ENCODE data around the gene SOX6. TPM values are rescaled to one million over a fixed set of nuclear protein-coding genes. Genes with fewer than 3 reads are reported as not detected.
A peak's percentile ranks its signal among the peaks of the same experiment; 100 is the strongest.

The SOX6 gene
- total and polyA plus RNA-seq, 5 experiments from 2014 or later = 0.26 TPM; not detected in 4

DNA sequence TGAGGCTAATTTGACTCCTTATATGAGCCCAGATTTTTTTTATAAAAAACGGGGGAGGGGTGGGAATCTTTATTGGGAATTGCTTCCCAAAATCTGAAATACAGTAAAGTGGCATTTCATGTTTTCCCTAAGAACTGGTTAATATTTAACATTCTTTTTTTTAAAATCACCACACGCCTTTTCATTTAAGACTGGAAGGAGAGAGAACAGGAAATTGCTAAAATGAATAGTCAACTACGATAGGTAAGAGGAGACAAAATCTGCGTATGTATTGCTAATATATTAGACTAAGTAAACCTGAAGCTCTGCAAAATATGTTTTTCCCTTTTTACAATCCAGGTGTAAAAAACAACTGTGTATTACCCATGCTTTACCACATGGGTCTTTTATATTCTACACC lies 57.0 kb downstream of the SOX6 start:
- no peak for ATAC-seq
- no peaks in the 10 kb centered on the region for H3K27me3 Mint-ChIP-seq
- no peak for DNase-seq
- H3K27ac Mint-ChIP-seq = no peak overlapping the region
- peaks cover 0 to 19% (median 2%) of the 10 kb centered on the region in 9 donors for H3K9me3 Mint-ChIP-seq
- POLR2A ChIA-PET = no interaction called here
- H3K4me1 Mint-ChIP-seq = no peaks in the 10 kb centered on the region
- H3K36me3 Mint-ChIP-seq = no peaks in the 10 kb centered on the region
- H3K4me3 Mint-ChIP-seq = no peak overlapping the region

DNA sequence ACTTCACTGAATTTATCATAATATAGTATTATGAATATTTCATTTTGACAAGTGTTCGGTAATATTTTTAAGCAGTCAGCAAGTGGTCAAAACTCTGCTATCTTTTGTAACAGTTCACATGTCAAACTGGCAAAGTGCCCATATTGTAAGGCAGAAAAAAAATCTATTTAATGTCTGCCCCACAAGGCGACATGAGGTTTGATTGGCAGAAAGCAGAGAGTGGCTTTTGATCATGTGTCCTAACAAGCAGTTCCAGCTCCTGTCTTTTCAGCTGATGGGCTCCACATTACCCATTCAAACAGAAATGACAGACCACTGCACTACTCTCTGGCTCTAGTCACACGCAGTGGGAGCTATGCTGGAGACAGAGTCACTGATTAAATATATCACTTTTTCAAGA lies 59.0 kb downstream of the SOX6 start:
- Mint-ChIP-seq H3K27me3 (no peaks in the 10 kb centered on the region), H3K4me3 (no peak overlapping the region), H3K9me3 (peaks cover 0 to 9% (median 0%) of the 10 kb centered on the region in 9 donors), H3K27ac (no peak overlapping the region), H3K36me3 (no peaks in the 10 kb centered on the region), H3K4me1 (no peaks in the 10 kb centered on the region)
- POLR2A ChIA-PET = no interaction called here
- ATAC-seq (no peak), DNase-seq (no peak)

DNA sequence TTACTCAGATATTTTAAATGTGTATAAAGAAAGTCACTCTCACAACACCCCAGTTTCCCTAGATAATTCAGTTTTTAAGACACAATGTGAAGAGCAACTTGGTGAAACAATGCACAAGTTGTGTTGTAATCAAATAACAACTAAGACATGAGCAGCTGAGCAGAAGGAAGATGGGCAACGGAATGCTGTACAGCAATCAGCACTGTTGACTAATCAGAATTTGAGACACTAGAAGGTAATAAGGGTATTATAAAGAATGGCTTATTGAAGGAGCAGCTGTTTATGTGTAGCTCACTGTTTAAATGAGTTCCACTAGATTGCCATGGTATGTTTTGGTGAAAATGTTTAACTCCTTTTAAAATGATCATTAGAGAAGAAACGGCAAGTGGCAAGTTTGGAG lies 60.1 kb downstream of the SOX6 start:
- DNase-seq = no peak
- Mint-ChIP-seq H3K36me3 (no peaks in the 10 kb centered on the region), H3K4me3 (no peak overlapping the region), H3K27me3 (no peaks in the 10 kb centered on the region), H3K4me1 (no peaks in the 10 kb centered on the region), H3K27ac (no peak overlapping the region), H3K9me3 (peaks cover 0 to 4% (median 0%) of the 10 kb centered on the region in 9 donors)
- POLR2A ChIA-PET = no interaction called here
- no peak for ATAC-seq

GRCh38 chr11:16295592-16295991 lies 60.8 kb downstream of the SOX6 start:
- Mint-ChIP-seq H3K4me3 (no peak overlapping the region), H3K27me3 (no peaks in the 10 kb centered on the region), H3K36me3 (no peaks in the 10 kb centered on the region), H3K4me1 (no peaks in the 10 kb centered on the region), H3K27ac (no peak overlapping the region), H3K9me3 (peaks cover 0 to 4% (median 0%) of the 10 kb centered on the region in 9 donors)
- no peak for DNase-seq
- POLR2A ChIA-PET = no interaction called here
- no peak for ATAC-seq

DNA sequence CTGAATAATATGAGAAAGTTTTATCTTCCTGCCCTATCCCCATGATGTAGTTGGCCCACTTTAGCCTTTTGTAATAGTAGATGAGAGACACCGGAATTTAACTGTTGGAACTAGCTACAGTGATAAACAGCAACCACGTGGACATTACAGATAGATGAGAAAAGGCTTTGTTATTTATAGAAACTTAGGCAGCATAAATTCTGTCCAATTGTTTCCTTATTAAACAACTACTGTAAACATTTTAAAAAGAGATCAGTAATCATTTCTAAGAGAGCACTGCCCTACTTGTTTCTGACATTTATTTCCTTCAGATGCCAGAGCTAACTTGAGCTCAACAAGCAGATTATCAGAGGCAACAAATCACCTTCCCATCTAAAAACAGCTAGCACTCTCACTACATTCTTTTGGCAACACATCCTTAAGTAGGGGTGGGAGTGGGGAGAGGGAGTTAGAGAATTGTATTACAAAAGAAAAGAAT lies 63.1 kb downstream of the SOX6 start:
- ATAC-seq (no peak), DNase-seq (no peak)
- H3K36me3 Mint-ChIP-seq = no peaks in the 10 kb centered on the region
- H3K9me3 Mint-ChIP-seq = peaks cover 0 to 4% (median 0%) of the 10 kb centered on the region in 9 donors
- no peaks in the 10 kb centered on the region for H3K27me3 Mint-ChIP-seq
- H3K4me3 Mint-ChIP-seq = no peak overlapping the region
- POLR2A ChIA-PET = no interaction called here
- H3K27ac Mint-ChIP-seq = no peak overlapping the region
- no peaks in the 10 kb centered on the region for H3K4me1 Mint-ChIP-seq

- H3K27me3 Mint-ChIP-seq = no peaks in the 10 kb centered on the region
- DNase-seq (no peak), ATAC-seq (no peak)
- peaks cover 0 to 4% (median 0%) of the 10 kb centered on the region in 9 donors for H3K9me3 Mint-ChIP-seq
- no peaks in the 10 kb centered on the region for H3K36me3 Mint-ChIP-seq
- H3K4me1 Mint-ChIP-seq = no peaks in the 10 kb centered on the region
- no peak overlapping the region for H3K4me3 Mint-ChIP-seq
- no peak overlapping the region for H3K27ac Mint-ChIP-seq
- POLR2A ChIA-PET = no interaction called here
Measured at GRCh38 chr11:16292167-16292859, 64.0 kb downstream of the SOX6 start.

DNA sequence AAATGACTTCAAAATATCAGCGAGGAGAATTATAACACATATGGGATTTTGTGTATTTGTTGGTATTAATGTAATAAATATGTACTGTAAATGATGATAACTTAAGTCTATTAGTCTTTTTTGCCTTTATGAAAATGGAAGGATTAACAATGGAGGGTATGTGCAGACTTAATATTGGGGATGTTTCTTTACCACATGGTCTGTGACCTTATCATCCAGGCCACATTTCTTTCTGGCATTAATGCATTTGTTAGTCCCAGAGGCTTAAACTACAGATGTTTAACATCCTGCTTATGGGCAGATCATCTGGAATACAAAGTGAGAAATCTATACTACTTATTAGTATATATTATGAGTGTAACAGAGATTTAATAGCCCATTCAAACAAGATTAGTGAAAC lies 64.6 kb downstream of the SOX6 start:
- Mint-ChIP-seq H3K4me3 (no peak overlapping the region), H3K4me1 (no peaks in the 10 kb centered on the region)
- POLR2A ChIA-PET = no interaction called here

GRCh38 chr11:16289541-16289940 lies 66.8 kb downstream of the SOX6 start:
- Mint-ChIP-seq H3K27ac (no peak overlapping the region), H3K4me3 (no peak overlapping the region), H3K27me3 (no peaks in the 10 kb centered on the region), H3K9me3 (peaks cover 0 to 4% (median 0%) of the 10 kb centered on the region in 9 donors), H3K36me3 (no peaks in the 10 kb centered on the region), H3K4me1 (no peaks in the 10 kb centered on the region)
- ATAC-seq (no peak), DNase-seq (no peak)
- POLR2A ChIA-PET = no interaction called here

More for the DNA sequence above, 64.6 kb downstream of the SOX6 start:
- H3K27ac Mint-ChIP-seq = no peak overlapping the region
- DNase-seq = no peak
- ATAC-seq = no peak
- no peaks in the 10 kb centered on the region for H3K36me3 Mint-ChIP-seq
- H3K9me3 Mint-ChIP-seq = peaks cover 0 to 4% (median 0%) of the 10 kb centered on the region in 9 donors
- H3K27me3 Mint-ChIP-seq = no peaks in the 10 kb centered on the region

DNA sequence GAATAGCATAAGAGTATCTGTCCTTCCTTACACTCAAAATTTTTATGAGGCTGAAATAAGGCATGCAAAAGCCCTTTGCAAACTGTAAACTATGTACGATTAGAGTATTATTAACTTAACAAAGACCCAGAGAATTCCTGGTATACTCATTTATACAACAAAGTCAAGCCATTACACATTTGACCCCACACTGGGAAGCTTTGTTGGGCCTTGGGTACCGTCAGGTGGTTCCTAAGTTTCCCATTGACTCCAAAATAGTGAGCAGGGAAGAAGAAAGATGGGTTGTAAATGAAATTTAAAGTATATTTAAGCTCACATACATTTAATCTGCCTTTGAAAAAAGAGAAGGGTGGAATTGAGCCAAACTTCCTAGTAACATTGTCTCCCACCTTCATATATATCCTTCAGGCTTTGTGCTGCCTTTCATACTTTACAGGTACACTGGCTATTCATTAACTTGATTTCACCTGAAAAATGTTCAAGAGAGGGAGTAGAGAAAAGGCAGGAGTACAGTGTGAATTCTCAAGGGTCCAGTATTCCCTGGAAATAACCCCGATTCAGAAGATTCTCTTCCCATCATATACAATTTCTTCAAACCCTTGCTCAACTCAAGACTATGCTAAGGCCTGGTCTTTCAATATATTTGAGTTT lies 68.6 kb downstream of the SOX6 start:
- DNase-seq (no peak), ATAC-seq (no peak)
- H3K4me3 Mint-ChIP-seq = no peak overlapping the region
- H3K36me3 Mint-ChIP-seq = no peaks in the 10 kb centered on the region
- POLR2A ChIA-PET = no interaction called here
- H3K27ac Mint-ChIP-seq = no peak overlapping the region
- no peaks in the 10 kb centered on the region for H3K27me3 Mint-ChIP-seq
- peaks cover 0 to 4% (median 0%) of the 10 kb centered on the region in 9 donors for H3K9me3 Mint-ChIP-seq
- no peaks in the 10 kb centered on the region for H3K4me1 Mint-ChIP-seq

DNA sequence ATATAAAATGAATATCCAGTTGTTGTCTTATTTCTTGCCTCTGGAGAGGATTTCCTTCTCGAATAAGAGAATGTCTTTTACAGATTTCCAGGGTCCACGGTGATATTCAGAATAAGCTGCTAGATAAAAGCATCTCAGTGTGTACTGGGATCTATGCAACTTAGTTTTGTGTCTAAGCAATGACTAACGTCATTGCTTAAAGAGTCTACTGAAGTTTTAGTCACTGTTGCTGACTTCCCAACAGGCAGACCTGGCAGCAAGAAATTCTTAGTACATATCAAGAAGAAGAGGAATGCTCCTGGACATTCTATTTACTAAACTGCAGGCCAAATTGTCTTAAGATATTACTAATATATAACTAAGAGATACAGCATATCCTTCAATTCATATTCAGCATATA lies 70.3 kb downstream of the SOX6 start:
- no peaks in the 10 kb centered on the region for H3K4me1 Mint-ChIP-seq
- H3K4me3 Mint-ChIP-seq = no peak overlapping the region
- no peak for ATAC-seq
- no peak overlapping the region for H3K27ac Mint-ChIP-seq
- POLR2A ChIA-PET = no interaction called here
- no peak for DNase-seq
- H3K36me3 Mint-ChIP-seq = no peaks in the 10 kb centered on the region
- H3K9me3 Mint-ChIP-seq = peaks cover 0 to 4% (median 0%) of the 10 kb centered on the region in 9 donors
- no peaks in the 10 kb centered on the region for H3K27me3 Mint-ChIP-seq

GRCh38 chr11:16280256-16280682 lies 76.1 kb downstream of the SOX6 start:
- Mint-ChIP-seq H3K27me3 (no peaks in the 10 kb centered on the region), H3K4me3 (no peak overlapping the region), H3K9me3 (peaks cover 0 to 6% (median 0%) of the 10 kb centered on the region in 9 donors), H3K36me3 (no peaks in the 10 kb centered on the region), H3K27ac (no peak overlapping the region), H3K4me1 (no peaks in the 10 kb centered on the region)
- ATAC-seq = no peak
- peak in 1 of 10 donors; percentile 9 for DNase-seq
- POLR2A ChIA-PET = no interaction called here

- Mint-ChIP-seq H3K36me3 (no peaks in the 10 kb centered on the region), H3K27ac (no peak overlapping the region), H3K9me3 (peaks cover 0 to 6% (median 0%) of the 10 kb centered on the region in 9 donors), H3K4me3 (no peak overlapping the region), H3K4me1 (no peaks in the 10 kb centered on the region), H3K27me3 (no peaks in the 10 kb centered on the region)
- no peak for ATAC-seq
- POLR2A ChIA-PET = no interaction called here
- DNase-seq = no peak
Measured at GRCh38 chr11:16279524-16279923, 76.8 kb downstream of the SOX6 start.

GRCh38 chr11:16278979-16279378 lies 77.4 kb downstream of the SOX6 start:
- DNase-seq (no peak), ATAC-seq (no peak)
- Mint-ChIP-seq H3K4me1 (no peaks in the 10 kb centered on the region), H3K4me3 (no peak overlapping the region), H3K27ac (no peak overlapping the region), H3K9me3 (peaks cover 0 to 6% (median 0%) of the 10 kb centered on the region in 9 donors), H3K27me3 (no peaks in the 10 kb centered on the region), H3K36me3 (no peaks in the 10 kb centered on the region)
- POLR2A ChIA-PET = no interaction called here

- POLR2A ChIA-PET = no interaction called here
- no peak for DNase-seq
- no peak for ATAC-seq
- Mint-ChIP-seq H3K4me3 (no peak overlapping the region), H3K36me3 (no peaks in the 10 kb centered on the region), H3K27ac (no peak overlapping the region), H3K9me3 (peaks cover 0 to 6% (median 0%) of the 10 kb centered on the region in 9 donors), H3K27me3 (no peaks in the 10 kb centered on the region), H3K4me1 (no peaks in the 10 kb centered on the region)
Measured at GRCh38 chr11:16278273-16278672, 78.1 kb downstream of the SOX6 start.

Measured in naive thymus-derived CD8-positive, alpha-beta T cell (primary cell).